ENCODE measurements around the gene KBTBD13. TPM values are rescaled to one million over a fixed set of nuclear protein-coding genes. Genes with fewer than 3 reads are reported as not detected.
A peak's percentile ranks its signal among the peaks of the same experiment; 100 is the strongest.

KBTBD13 gene
- total RNA-seq = 1.6 TPM

DNA sequence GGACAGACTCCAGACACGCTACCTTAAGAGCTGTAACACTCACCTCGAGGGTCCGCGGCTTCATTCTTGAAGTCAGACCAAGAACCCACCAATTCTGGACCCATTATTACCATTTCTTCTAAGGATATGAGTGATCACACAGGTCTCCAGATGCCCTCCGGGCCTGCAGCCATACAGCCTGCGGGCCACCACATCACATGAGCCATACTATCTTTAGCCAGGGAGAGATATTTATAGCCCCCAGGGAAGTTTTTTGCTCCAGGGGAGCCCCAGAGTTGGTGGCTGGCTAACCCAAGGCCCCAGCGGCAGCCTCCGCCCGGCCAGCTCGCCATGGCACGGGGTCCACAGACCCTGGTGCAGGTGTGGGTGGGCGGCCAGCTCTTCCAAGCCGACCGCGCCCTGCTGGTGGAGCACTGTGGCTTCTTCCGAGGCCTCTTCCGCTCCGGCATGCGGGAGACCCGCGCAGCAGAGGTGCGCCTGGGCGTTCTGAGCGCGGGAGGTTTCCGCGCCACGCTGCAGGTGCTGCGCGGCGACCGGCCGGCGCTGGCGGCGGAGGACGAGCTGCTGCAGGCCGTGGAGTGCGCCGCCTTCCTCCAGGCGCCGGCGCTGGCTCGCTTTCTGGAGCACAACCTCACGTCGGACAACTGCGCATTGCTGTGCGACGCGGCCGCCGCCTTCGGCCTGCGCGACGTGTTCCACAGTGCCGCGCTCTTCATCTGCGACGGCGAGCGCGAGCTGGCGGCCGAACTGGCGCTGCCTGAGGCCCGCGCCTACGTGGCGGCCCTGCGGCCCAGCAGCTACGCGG, at the start of gene KBTBD13:
KBTBD13 (plus strand) TSS at position 261 of the 805 bp plus-strand sequence; CDS start at position 331, 70 bp downstream.
- H3K9ac ChIP-seq (ENCODE audit: low read depth in 1 of 3, low read length in 3 of 3) = peak within 1 kb of the TSS; percentile 71 to 90 (median 79)
- peak within 1 kb of the TSS; percentile 90 for H3K27ac ChIP-seq (ENCODE audit: low read depth, low read length)
- H3K4me3 ChIP-seq (ENCODE audit: low read length in 3 of 3) = peak within 1 kb of the TSS; percentile 67 to 79 (median 79)
- no peaks in the 10 kb centered on the region for H3K9me3 ChIP-seq (ENCODE audit: control insufficient read depth in 3 of 3, low read length in 3 of 3)
- H3K27me3 ChIP-seq (ENCODE audit: control insufficient read depth in 3 of 3, insufficient read depth in 3 of 3, low read length in 3 of 3) = peaks cover 0 to 4% (median 3%) of the 10 kb centered on the region in 3 donors
- peaks cover 38 to 52% (median 46%) of the 10 kb centered on the region in 3 donors for H3K4me1 ChIP-seq (ENCODE audit: control insufficient read depth in 3 of 3, insufficient read depth in 3 of 3, low read length in 3 of 3)
- no peaks in the 10 kb centered on the region for H3K36me3 ChIP-seq (ENCODE audit: control insufficient read depth in 3 of 3, insufficient read depth in 3 of 3, low read length in 3 of 3)

DNA sequence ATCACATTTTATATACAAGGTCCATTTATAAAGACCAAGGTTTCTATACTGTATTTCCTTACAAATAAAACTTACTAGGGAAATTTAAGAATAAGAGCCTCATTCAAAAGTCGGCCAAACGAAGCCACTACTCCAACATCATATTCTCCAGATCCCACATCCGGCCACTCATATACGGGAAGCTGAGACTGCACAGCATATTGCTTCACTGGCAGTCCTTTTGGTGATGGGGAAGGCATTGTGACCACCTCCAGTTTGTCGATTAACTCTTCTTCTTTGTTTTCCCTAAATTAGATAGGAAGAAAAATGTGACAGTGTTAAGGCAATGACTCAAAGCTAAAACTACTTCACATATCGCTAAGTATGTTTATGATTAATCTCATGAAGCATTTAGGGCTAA, 49.8 kb upstream of the KBTBD13 start:
- Histone ChIP-seq H3K4me1 (ENCODE audit: control insufficient read depth in 3 of 3, insufficient read depth in 3 of 3, low read length in 3 of 3) (peaks cover 8 to 9% (median 9%) of the 10 kb centered on the region in 3 donors), H3K36me3 (ENCODE audit: control insufficient read depth in 3 of 3, insufficient read depth in 3 of 3, low read length in 3 of 3) (peaks cover 9 to 29% (median 17%) of the 10 kb centered on the region in 3 donors), H3K9me3 (ENCODE audit: control insufficient read depth in 3 of 3, low read length in 3 of 3) (no peaks in the 10 kb centered on the region), H3K27me3 (ENCODE audit: control insufficient read depth in 3 of 3, insufficient read depth in 3 of 3, low read length in 3 of 3) (no peaks in the 10 kb centered on the region), H3K9ac (ENCODE audit: low read depth in 1 of 3, low read length in 3 of 3) (no peak overlapping the region), H3K27ac (ENCODE audit: low read depth, low read length) (no peak overlapping the region), H3K4me3 (ENCODE audit: low read length in 3 of 3) (no peak overlapping the region)

DNA sequence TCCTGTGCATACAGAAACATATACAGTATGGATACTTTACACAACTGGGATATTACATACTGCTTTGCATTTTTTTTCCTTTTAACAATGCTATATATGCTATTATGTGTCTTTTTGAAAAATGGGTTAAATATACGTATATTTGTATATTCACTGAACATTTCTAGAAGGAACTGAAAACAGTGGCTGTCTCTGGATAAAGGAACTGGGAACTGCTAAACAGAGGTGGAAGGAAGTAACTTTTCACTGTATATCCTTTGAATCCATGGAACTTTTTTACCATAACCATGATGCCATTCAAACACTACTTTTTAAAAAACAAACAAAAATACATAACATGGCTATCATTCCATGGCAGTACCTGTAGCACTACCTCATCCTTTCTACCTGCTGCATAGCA, 49.0 kb upstream of the KBTBD13 start:
- Histone ChIP-seq H3K4me1 (ENCODE audit: control insufficient read depth in 3 of 3, insufficient read depth in 3 of 3, low read length in 3 of 3) (peaks cover 6 to 9% (median 9%) of the 10 kb centered on the region in 3 donors), H3K9me3 (ENCODE audit: control insufficient read depth in 3 of 3, low read length in 3 of 3) (no peaks in the 10 kb centered on the region), H3K4me3 (ENCODE audit: low read length in 3 of 3) (no peak overlapping the region), H3K9ac (ENCODE audit: low read depth in 1 of 3, low read length in 3 of 3) (peak overlapping the region in 1 of 3 donors; percentile 2), H3K27me3 (ENCODE audit: control insufficient read depth in 3 of 3, insufficient read depth in 3 of 3, low read length in 3 of 3) (no peaks in the 10 kb centered on the region), H3K27ac (ENCODE audit: low read depth, low read length) (no peak overlapping the region), H3K36me3 (ENCODE audit: control insufficient read depth in 3 of 3, insufficient read depth in 3 of 3, low read length in 3 of 3) (peaks cover 9 to 29% (median 17%) of the 10 kb centered on the region in 3 donors)

DNA sequence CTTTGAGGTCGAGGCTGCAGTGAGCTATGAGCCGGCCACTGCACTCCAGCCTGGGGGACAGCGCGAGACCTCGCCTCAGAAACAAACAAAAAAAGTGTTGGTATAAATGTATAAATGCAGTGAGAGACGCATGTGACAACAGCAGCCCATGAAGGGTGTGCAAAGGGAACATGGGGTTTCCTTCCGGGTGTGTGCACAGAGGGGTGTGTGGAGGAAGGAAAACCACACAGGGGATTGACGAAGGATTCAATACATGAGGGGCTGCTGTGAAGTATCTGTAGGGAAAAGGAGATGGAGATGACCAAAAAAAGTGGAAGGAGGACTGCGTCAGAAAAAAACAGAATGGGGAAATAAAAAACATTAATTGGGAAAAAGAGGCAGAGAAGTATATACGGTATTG, 48.2 kb upstream of the KBTBD13 start:
- Histone ChIP-seq H3K27ac (ENCODE audit: low read depth, low read length) (no peak overlapping the region), H3K9ac (ENCODE audit: low read depth in 1 of 3, low read length in 3 of 3) (peak overlapping the region in 2 of 3 donors; percentile 91 to 94), H3K4me1 (ENCODE audit: control insufficient read depth in 3 of 3, insufficient read depth in 3 of 3, low read length in 3 of 3) (peaks cover 9 to 10% (median 9%) of the 10 kb centered on the region in 3 donors), H3K9me3 (ENCODE audit: control insufficient read depth in 3 of 3, low read length in 3 of 3) (no peaks in the 10 kb centered on the region), H3K36me3 (ENCODE audit: control insufficient read depth in 3 of 3, insufficient read depth in 3 of 3, low read length in 3 of 3) (peaks cover 9 to 29% (median 16%) of the 10 kb centered on the region in 3 donors), H3K4me3 (ENCODE audit: low read length in 3 of 3) (peak overlapping the region; percentile 29 to 85 (median 80)), H3K27me3 (ENCODE audit: control insufficient read depth in 3 of 3, insufficient read depth in 3 of 3, low read length in 3 of 3) (no peaks in the 10 kb centered on the region)

DNA sequence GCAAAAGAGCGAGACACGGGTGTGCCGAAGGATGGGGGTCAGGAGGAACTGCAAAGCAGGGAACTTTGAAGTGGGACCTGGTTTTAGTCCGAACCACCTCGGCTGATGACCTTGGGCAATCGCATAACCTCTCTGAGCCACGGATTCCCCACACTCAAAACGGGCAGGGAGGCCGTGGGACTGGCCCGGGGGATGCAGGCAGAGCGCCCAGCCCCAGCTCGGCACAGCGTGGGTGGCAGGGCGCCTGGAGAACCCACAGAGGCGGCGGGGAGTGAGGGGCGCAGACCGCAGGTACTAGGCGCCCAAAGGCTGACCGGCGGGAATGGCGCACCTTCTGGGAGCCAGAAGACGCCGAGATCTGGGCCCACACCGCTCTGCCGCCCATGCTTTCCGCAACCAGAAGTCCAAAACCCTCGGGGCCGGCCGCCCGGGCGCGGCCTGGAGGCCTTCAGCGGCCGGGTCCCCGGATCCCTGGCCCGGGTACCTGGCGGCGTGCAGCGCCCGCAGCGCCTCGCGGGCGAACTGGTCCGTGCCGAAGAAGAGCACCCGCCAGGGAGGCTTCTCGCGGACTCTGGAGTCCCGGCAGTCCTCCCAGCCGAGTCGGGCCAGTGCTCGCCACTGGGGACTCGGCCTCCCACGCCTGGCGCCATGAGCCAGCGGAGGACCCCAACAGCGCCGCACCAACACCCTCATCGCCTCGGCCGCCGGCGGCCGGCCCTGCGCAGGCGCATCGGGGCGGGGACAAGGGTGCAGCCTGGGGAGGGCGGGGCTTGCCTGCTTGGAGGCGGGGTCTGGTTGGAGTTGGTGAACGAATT, 47.4 kb upstream of the KBTBD13 start, which contains the start of gene MTFMT:
MTFMT (minus strand) TSS at position 719 of the 815 bp plus-strand sequence; CDS start at position 693, 26 bp downstream.
- no peaks in the 10 kb centered on the region for H3K9me3 ChIP-seq (ENCODE audit: control insufficient read depth in 3 of 3, low read length in 3 of 3)
- H3K4me1 ChIP-seq (ENCODE audit: control insufficient read depth in 3 of 3, insufficient read depth in 3 of 3, low read length in 3 of 3) = peaks cover 12 to 14% (median 12%) of the 10 kb centered on the region in 3 donors
- H3K4me3 ChIP-seq (ENCODE audit: low read length in 3 of 3) = peak within 1 kb of the TSS; percentile 80 to 89 (median 85)
- H3K9ac ChIP-seq (ENCODE audit: low read depth in 1 of 3, low read length in 3 of 3) = peak within 1 kb of the TSS; percentile 89 to 94 (median 91)
- no peaks in the 10 kb centered on the region for H3K27me3 ChIP-seq (ENCODE audit: control insufficient read depth in 3 of 3, insufficient read depth in 3 of 3, low read length in 3 of 3)
- peak within 1 kb of the TSS; percentile 44 for H3K27ac ChIP-seq (ENCODE audit: low read depth, low read length)
- peaks cover 9 to 23% (median 11%) of the 10 kb centered on the region in 3 donors for H3K36me3 ChIP-seq (ENCODE audit: control insufficient read depth in 3 of 3, insufficient read depth in 3 of 3, low read length in 3 of 3)

DNA sequence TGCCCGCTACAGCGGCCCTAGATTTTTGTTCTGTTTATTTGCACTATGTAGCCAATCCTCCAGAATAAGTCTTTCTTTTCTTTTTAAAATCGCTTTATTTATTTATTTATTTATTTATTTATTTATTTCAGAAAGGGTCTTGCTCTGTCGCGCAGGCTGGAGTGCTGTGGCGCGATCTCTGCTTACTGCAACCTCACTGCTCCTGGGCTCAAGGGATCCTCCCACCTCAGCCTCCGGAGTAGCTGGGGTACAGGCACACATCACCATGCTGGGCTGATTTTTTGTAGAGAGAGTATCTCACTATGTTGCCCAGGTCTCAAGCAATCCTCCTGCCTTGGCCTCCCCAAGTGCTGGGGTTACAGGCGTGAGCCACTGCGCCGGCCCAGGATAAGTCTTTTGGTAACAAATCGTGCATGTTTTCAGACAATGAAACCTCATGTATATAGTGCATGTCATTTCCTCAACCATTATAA, 46.8 kb upstream of the KBTBD13 start:
- H3K27me3 ChIP-seq (ENCODE audit: control insufficient read depth in 3 of 3, insufficient read depth in 3 of 3, low read length in 3 of 3) = no peaks in the 10 kb centered on the region
- no peak overlapping the region for H3K9ac ChIP-seq (ENCODE audit: low read depth in 1 of 3, low read length in 3 of 3)
- H3K4me3 ChIP-seq (ENCODE audit: low read length in 3 of 3) = peak overlapping the region in 1 of 3 donors; percentile 85
- no peak overlapping the region for H3K27ac ChIP-seq (ENCODE audit: low read depth, low read length)
- no peaks in the 10 kb centered on the region for H3K9me3 ChIP-seq (ENCODE audit: control insufficient read depth in 3 of 3, low read length in 3 of 3)
- H3K36me3 ChIP-seq (ENCODE audit: control insufficient read depth in 3 of 3, insufficient read depth in 3 of 3, low read length in 3 of 3) = peaks cover 6 to 17% (median 11%) of the 10 kb centered on the region in 3 donors
- H3K4me1 ChIP-seq (ENCODE audit: control insufficient read depth in 3 of 3, insufficient read depth in 3 of 3, low read length in 3 of 3) = peaks cover 12 to 14% (median 12%) of the 10 kb centered on the region in 3 donors

DNA sequence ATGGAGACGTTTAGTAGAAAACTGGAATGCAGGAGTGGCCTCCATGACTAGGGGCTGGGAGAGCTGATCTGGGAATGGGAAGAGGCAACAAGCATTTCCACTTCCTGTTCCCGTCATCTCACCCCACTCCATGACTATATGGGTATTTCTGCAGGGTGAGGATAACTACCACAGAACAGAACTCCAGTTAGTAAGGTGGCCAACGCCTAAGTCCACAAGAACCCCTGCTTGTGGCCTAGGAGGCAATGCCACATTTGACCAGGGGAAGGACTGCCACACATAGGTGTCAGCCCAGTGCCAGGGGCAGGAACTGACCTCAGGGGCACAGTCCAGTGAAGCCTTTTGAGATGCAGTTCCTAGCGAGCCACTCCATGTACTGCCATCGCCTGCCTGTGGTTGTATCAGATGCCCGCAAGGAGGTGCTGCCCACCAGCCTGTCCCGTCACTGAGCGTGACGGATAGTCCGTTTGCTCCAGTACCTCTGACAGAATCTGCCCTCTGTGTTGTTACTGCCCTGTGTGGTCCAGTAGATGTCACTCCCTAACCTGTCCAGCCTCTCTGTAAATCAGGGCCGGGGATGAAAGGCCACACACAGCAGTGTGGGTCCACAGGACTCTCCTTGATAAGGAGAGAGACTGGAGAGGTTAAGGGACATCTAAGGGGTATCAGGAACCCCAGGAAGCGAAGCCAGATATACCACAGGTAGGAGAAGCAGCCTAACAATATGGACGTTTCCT, 43.6 kb upstream of the KBTBD13 start:
- H3K9ac ChIP-seq (ENCODE audit: low read depth in 1 of 3, low read length in 3 of 3) = peak overlapping the region in 2 of 3 donors; percentile 13 to 40
- no peaks in the 10 kb centered on the region for H3K9me3 ChIP-seq (ENCODE audit: control insufficient read depth in 3 of 3, low read length in 3 of 3)
- no peaks in the 10 kb centered on the region for H3K36me3 ChIP-seq (ENCODE audit: control insufficient read depth in 3 of 3, insufficient read depth in 3 of 3, low read length in 3 of 3)
- no peak overlapping the region for H3K27ac ChIP-seq (ENCODE audit: low read depth, low read length)
- H3K4me3 ChIP-seq (ENCODE audit: low read length in 3 of 3) = no peak overlapping the region
- peaks cover 9 to 12% (median 10%) of the 10 kb centered on the region in 3 donors for H3K4me1 ChIP-seq (ENCODE audit: control insufficient read depth in 3 of 3, insufficient read depth in 3 of 3, low read length in 3 of 3)
- no peaks in the 10 kb centered on the region for H3K27me3 ChIP-seq (ENCODE audit: control insufficient read depth in 3 of 3, insufficient read depth in 3 of 3, low read length in 3 of 3)

DNA sequence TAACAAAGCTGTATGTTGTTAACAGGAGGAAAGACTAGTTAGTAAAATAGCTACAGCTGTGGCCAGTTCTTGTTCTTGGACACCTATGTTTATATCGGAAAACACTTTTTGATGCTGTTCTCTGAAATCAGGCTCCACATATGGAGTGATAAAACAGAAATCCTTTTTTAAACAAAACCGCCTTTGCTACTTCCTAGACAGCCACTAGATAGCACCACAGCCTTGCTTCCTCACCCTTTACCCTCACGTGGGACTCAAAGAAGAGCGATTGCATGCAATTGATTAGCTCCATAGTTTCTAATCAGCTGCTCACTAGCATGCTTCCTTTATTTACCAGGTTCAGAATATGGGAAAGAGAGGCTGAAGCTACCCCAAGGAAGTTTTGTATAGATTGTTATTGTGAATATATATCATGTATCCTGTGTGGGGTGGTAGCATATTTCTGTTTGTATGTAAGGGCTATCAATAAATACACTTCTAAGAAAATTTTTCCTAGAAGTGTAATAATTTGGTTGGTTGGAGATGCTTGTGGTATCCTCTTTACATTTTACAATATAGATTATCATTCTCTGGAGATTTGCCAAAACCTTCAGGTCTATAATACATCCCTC, 42.8 kb upstream of the KBTBD13 start:
- peak overlapping the region in 2 of 3 donors; percentile 13 to 26 for H3K9ac ChIP-seq (ENCODE audit: low read depth in 1 of 3, low read length in 3 of 3)
- no peaks in the 10 kb centered on the region for H3K36me3 ChIP-seq (ENCODE audit: control insufficient read depth in 3 of 3, insufficient read depth in 3 of 3, low read length in 3 of 3)
- H3K4me1 ChIP-seq (ENCODE audit: control insufficient read depth in 3 of 3, insufficient read depth in 3 of 3, low read length in 3 of 3) = peaks cover 2 to 7% (median 5%) of the 10 kb centered on the region in 3 donors
- H3K27me3 ChIP-seq (ENCODE audit: control insufficient read depth in 3 of 3, insufficient read depth in 3 of 3, low read length in 3 of 3) = no peaks in the 10 kb centered on the region
- H3K27ac ChIP-seq (ENCODE audit: low read depth, low read length) = no peak overlapping the region
- no peaks in the 10 kb centered on the region for H3K9me3 ChIP-seq (ENCODE audit: control insufficient read depth in 3 of 3, low read length in 3 of 3)
- H3K4me3 ChIP-seq (ENCODE audit: low read length in 3 of 3) = no peak overlapping the region

DNA sequence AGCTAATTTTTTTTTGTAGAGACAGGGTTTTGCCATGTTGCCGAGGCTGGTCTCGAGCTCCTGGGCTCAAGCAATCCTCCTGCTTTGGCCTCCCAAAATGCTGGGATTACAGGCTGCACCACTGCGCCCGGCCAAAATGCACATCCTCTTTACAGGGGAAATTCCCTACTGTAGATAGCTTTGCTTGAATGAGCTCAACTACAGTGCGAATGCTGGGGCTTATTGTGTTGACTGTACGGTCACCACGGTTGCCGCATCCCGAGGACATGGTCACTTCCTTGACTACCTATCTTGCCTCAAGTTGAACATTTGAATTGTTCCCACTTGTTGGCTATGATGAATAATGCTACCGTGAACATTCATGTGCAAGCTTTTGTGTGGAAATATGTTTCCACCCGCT, 41.8 kb upstream of the KBTBD13 start:
- Histone ChIP-seq H3K27me3 (ENCODE audit: control insufficient read depth in 3 of 3, insufficient read depth in 3 of 3, low read length in 3 of 3) (peaks cover 0 to 2% (median 0%) of the 10 kb centered on the region in 3 donors), H3K27ac (ENCODE audit: low read depth, low read length) (no peak overlapping the region), H3K9ac (ENCODE audit: low read depth in 1 of 3, low read length in 3 of 3) (no peak overlapping the region), H3K4me3 (ENCODE audit: low read length in 3 of 3) (no peak overlapping the region), H3K36me3 (ENCODE audit: control insufficient read depth in 3 of 3, insufficient read depth in 3 of 3, low read length in 3 of 3) (no peaks in the 10 kb centered on the region), H3K4me1 (ENCODE audit: control insufficient read depth in 3 of 3, insufficient read depth in 3 of 3, low read length in 3 of 3) (peaks cover 2 to 6% (median 5%) of the 10 kb centered on the region in 3 donors), H3K9me3 (ENCODE audit: control insufficient read depth in 3 of 3, low read length in 3 of 3) (no peaks in the 10 kb centered on the region)
